Activated CD8-positive, alpha-beta T cell treated with anti-CD3 and anti-CD28 coated beads for 36 hours (primary cell): ENCODE measurements around the gene RTN4. TPM values are rescaled to one million over a fixed set of nuclear protein-coding genes. Genes with fewer than 3 reads are reported as not detected.

ENCODE experiments used
- ATAC-seq: fragments of 200-7000 bp; cut with Tn5 transposase; one replicate; pipeline ENCODE4 v1.10.0; 2021; ENCODE audit warnings: mild to moderate bottlenecking, moderate library complexity
- CTCF ChIA-PET: fragments of 350-600 bp; sonication (Branson Sonifier 250); formaldehyde crosslinking; loops from one replicate; lab custom pipeline; 2021; ENCODE audit warnings: antibody characterized with exemption; lab: Charles Lee
- POLR2A ChIA-PET: fragments of 350-600 bp; sonication (Branson Sonifier 250); formaldehyde crosslinking; loops from one replicate; lab custom pipeline; 2021; ENCODE audit warnings: antibody characterized with exemption; lab: Charles Lee
- DNase-seq: peaks from one replicate; pipeline ENCODE4 v3.0.0-alpha.2; 2020
- H3K27ac Mint-ChIP-seq: one replicate; pipeline ENCODE4 v1.8.0; 2021; ENCODE audit warnings: mild to moderate bottlenecking, mixed read lengths
- H3K27me3 Mint-ChIP-seq: one replicate; pipeline ENCODE4 v1.8.0; 2021; ENCODE audit warnings: mixed read lengths
- H3K36me3 Mint-ChIP-seq: one replicate; pipeline ENCODE4 v1.8.0; 2021; ENCODE audit warnings: low read depth, mixed read lengths
- H3K4me1 Mint-ChIP-seq: one replicate; pipeline ENCODE4 v1.8.0; 2021; ENCODE audit warnings: low read depth, mixed read lengths
- H3K4me3 Mint-ChIP-seq: one replicate; pipeline ENCODE4 v1.8.0; 2021; ENCODE audit warnings: mild to moderate bottlenecking, moderate library complexity, mixed read lengths
- H3K9me3 Mint-ChIP-seq: one replicate; pipeline ENCODE4 v1.8.0; 2021; ENCODE audit warnings: mixed read lengths
- intact Hi-C: fragments of 100-400 bp; cut with micrococcal nuclease; formaldehyde crosslinking; loops from one replicate; pipeline ENCODE4 v1.10.0; 2022
- total RNA-seq, 2 experiments: library from RNA; stranded (reverse); gene quantifications; one replicate each; pipeline ENCODE4 v1.2.3, GENCODE V29; 2021
- TF ChIP-seq, protein P1 (sequence below): fragments of 200-600 bp; IDR thresholded peaks from one replicate; pipeline ENCODE4 v1.8.0; 2022; ENCODE audit warnings: antibody characterized with exemption, mild to moderate bottlenecking

Gene RTN4
- total RNA-seq, 2 experiments from 2014 or later = 81.5 to 85.0 TPM

DNA sequence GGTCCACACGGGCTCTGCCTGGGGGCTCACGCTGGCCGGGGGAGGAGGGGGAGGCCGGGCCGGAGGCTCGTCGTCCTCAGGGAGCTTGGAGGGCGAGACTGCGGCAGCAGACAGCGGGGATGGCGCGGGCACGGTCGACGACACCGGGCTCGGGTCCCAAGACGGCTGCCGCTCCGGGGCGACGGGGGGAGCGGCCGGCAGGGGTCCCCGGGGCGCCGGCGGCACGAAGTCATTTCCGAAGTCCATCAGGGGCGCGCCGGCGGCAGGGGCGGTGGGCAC, 491 bp downstream of the RTN4 start:
- peaks cover 57% of the 10 kb centered on the region for H3K4me1 Mint-ChIP-seq
- DNase-seq = no peak
- peak overlapping the region; percentile 91 for H3K4me3 Mint-ChIP-seq
- ChIA-PET POLR2A (interaction anchor here (0.6 to 3.2 kb wide), 10 partner anchors 12 to 569 kb away, joined by 3 to 8 read pairs (median 4); partner anchors contain the start of genes CLHC1 and RPS27A), CTCF (interaction anchor here (0.7 to 2.8 kb wide), 8 partner anchors 9 to 125 kb away, joined by 3 to 14 read pairs (median 4); no protein-coding TSS in a partner anchor)
- intact Hi-C loops = loop anchor here (5.0 kb wide), 1 partner anchor 368 kb away; the partner anchor contains the start of gene CCDC88A
- H3K27ac Mint-ChIP-seq = peak overlapping the region; percentile 96
- TF ChIP-seq, protein P1, sequence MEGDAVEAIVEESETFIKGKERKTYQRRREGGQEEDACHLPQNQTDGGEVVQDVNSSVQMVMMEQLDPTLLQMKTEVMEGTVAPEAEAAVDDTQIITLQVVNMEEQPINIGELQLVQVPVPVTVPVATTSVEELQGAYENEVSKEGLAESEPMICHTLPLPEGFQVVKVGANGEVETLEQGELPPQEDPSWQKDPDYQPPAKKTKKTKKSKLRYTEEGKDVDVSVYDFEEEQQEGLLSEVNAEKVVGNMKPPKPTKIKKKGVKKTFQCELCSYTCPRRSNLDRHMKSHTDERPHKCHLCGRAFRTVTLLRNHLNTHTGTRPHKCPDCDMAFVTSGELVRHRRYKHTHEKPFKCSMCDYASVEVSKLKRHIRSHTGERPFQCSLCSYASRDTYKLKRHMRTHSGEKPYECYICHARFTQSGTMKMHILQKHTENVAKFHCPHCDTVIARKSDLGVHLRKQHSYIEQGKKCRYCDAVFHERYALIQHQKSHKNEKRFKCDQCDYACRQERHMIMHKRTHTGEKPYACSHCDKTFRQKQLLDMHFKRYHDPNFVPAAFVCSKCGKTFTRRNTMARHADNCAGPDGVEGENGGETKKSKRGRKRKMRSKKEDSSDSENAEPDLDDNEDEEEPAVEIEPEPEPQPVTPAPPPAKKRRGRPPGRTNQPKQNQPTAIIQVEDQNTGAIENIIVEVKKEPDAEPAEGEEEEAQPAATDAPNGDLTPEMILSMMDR = peak; percentile 41
- no peak for ATAC-seq
- H3K36me3 Mint-ChIP-seq = peaks cover 20% of the 10 kb centered on the region
- no peaks in the 10 kb centered on the region for H3K9me3 Mint-ChIP-seq
- H3K27me3 Mint-ChIP-seq = no peaks in the 10 kb centered on the region

DNA sequence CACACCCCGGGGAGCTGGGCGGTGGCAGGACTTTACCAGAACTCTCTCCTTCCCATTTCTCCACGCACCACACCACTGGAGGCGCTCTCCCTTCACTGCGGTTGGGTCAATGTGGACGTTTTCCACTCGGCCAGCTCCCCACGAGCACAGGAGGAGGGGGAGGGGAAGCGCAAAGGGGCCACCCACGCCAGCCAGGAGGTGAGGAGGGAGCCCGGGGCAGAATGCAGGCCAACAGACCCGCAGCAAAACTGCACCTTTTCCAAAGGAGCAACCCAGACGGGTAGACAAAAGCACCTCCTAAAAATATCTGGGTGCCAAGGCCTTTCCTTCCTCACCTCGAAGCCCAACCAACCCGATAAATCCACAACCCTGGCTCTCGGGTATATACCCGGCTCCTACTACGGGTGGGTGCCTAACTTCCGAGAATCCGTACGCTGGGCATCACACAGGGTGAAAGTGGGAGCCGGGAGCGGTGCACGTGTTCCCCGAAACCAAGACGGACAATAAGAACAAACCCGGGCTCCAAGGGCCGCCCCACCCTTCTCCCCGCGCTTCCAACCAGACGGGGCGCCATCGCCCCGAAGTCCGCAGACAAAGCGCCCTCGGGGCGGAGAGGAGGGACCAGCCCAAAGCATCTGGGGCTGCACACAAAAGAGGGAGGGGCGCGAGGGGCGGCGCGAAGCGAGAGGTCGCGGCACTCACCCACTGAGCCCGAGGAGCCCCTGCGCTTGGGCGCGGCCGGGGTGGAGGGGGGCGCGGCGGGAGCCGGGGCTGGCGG, 1.0 kb downstream of the RTN4 start:
- intact Hi-C loops = no loop called here
- POLR2A ChIA-PET = interaction anchor here (0.8 to 3.2 kb wide), 7 partner anchors 12 to 567 kb away, joined by 3 to 8 read pairs (median 3); partner anchors contain the start of genes CLHC1 and RPS27A
- no peaks in the 10 kb centered on the region for H3K27me3 Mint-ChIP-seq

DNA sequence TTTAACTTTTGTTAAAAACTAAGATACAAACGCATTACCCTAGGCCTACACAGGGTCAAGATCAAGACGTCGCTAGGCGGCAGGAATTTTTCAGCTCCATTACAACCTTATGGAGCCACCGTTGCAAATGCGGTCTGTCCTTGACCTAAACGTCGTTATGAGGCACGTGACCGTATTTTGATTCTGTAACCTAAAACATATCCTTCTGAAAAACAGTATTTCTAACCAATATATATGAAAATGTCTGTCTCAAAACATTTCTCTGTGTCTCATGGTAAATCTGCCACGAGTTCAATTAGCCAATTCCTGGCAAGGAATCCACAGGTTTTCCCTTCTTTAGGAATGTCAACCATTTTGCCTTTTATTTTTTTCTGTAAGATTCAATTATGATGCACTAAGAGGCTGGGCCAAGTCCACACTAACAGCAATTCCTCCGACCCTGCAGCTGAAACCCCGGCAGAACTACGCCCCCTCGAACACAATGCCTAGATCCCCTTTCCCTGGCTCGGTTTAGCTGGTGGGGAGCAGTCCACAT, 1.7 kb downstream of the RTN4 start:
- intact Hi-C loops = no loop called here
- TF ChIP-seq, protein P1 = no peak
- ATAC-seq (no peak), DNase-seq (peak; percentile 18)
- peak overlapping the region; percentile 91 for H3K27ac Mint-ChIP-seq
- POLR2A ChIA-PET = interaction anchor here (0.6 to 1.0 kb wide), 2 partner anchors 18 to 108 kb away, joined by 3 to 5 read pairs; no protein-coding TSS in a partner anchor
- CTCF ChIA-PET = interaction anchor here (0.5 to 2.8 kb wide), 19 partner anchors 8 to 326 kb away, joined by 3 to 14 read pairs (median 4); partner anchors contain the start of gene EML6
- H3K4me3 Mint-ChIP-seq = peak overlapping the region; percentile 91
- no peaks in the 10 kb centered on the region for H3K27me3 Mint-ChIP-seq
- H3K9me3 Mint-ChIP-seq = no peaks in the 10 kb centered on the region
- H3K36me3 Mint-ChIP-seq = peaks cover 20% of the 10 kb centered on the region
- peaks cover 50% of the 10 kb centered on the region for H3K4me1 Mint-ChIP-seq

More for the DNA sequence above, 1.0 kb downstream of the RTN4 start:
- ATAC-seq (peak; percentile 3), DNase-seq (peak; percentile 73)
- TF ChIP-seq, protein P1 = peak; percentile 3
- CTCF ChIA-PET = interaction anchor here (0.5 to 2.8 kb wide), 16 partner anchors 9 to 126 kb away, joined by 3 to 14 read pairs (median 4); no protein-coding TSS in a partner anchor
- peak overlapping the region; percentile 91 for H3K27ac Mint-ChIP-seq
- peaks cover 55% of the 10 kb centered on the region for H3K4me1 Mint-ChIP-seq
- peaks cover 20% of the 10 kb centered on the region for H3K36me3 Mint-ChIP-seq
- peak overlapping the region; percentile 91 for H3K4me3 Mint-ChIP-seq
- no peaks in the 10 kb centered on the region for H3K9me3 Mint-ChIP-seq

DNA sequence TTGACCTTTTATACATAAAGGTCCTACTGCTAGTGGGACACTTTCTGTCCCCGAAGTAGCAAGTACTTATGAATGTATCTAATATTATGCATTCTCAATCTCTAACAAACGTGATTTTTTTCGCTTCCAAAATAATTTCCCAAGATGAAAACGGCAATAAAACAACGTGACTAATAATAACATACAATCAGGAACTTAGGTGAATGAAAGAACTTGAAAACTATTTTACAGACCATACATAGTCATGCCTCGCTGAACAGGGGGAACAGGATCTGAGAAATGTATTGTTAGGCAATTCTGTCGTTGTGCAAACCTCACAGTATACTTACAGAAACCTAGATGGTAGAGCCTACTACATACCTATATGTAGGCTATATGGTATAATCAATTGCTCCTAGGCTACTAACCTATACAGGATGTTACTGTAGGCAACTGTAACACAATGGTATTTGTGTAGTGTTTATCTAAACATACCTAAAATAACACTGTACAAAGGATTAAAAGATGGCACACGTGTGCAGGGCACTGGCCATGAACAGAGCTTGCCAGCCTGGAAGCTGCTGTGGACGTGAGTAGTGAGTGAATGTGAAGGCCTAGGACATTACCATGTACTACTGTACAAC, 2.5 kb downstream of the RTN4 start:
- intact Hi-C loops = no loop called here
- peaks cover 52% of the 10 kb centered on the region for H3K4me1 Mint-ChIP-seq
- no peaks in the 10 kb centered on the region for H3K9me3 Mint-ChIP-seq
- ATAC-seq = no peak
- CTCF ChIA-PET = interaction anchor here (0.7 to 1.7 kb wide), 10 partner anchors 10 to 325 kb away, joined by 3 to 10 read pairs (median 4); partner anchors contain the start of gene EML6
- TF ChIP-seq, protein P1 = no peak
- peaks cover 20% of the 10 kb centered on the region for H3K36me3 Mint-ChIP-seq
- DNase-seq = no peak
- POLR2A ChIA-PET = interaction anchor here (0.6 to 1.0 kb wide), 2 partner anchors 17 to 109 kb away, joined by 3 to 5 read pairs; no protein-coding TSS in a partner anchor
- no peaks in the 10 kb centered on the region for H3K27me3 Mint-ChIP-seq
- H3K4me3 Mint-ChIP-seq = peak overlapping the region; percentile 91
- H3K27ac Mint-ChIP-seq = peak overlapping the region; percentile 75
